AG04449 (cell line): Measurements from ENCODE around the gene MYOT.
"Not testable (repeated sequence)": the region's sequence is repeated elsewhere in the genome, so short reads cannot be mapped to it uniquely, and the experiment has no call there.

Experiments used
- CTCF ChIA-PET: fragments of 350-600 bp; formaldehyde crosslinking; extraction: SDS; loops from one replicate; lab custom pipeline; 2021; ENCODE audit warnings: antibody characterized with exemption; lab: Yijun Ruan, JAX
- POLR2A ChIA-PET: fragments of 400-600, 350-600 bp; formaldehyde crosslinking; extraction: SDS; loops from one replicate; lab custom pipeline; 2020; ENCODE audit warnings: antibody characterized with exemption, inconsistent platforms; lab: Yijun Ruan, JAX
- DNase-seq: peaks from one replicate; pipeline ENCODE4 v3.0.0-alpha.2; 2010; ENCODE audit warnings: low read depth, low spot score
- H3K4me3 ChIP-seq: 2 replicates; pipeline ENCODE4 v1.5.1; 2011; ENCODE audit warnings: low read depth, mild to moderate bottlenecking, control low read depth, low read length
- TF ChIP-seq, protein P1 (sequence below): IDR thresholded peaks from one replicate; pipeline ENCODE4 v1.5.1; 2011; ENCODE audit warnings: mild to moderate bottlenecking, moderate library complexity, low read length, control low read depth, inconsistent platforms; ENCODE audit not compliant: insufficient read depth; ENCODE audit errors: missing control alignments

The MYOT gene

DNA sequence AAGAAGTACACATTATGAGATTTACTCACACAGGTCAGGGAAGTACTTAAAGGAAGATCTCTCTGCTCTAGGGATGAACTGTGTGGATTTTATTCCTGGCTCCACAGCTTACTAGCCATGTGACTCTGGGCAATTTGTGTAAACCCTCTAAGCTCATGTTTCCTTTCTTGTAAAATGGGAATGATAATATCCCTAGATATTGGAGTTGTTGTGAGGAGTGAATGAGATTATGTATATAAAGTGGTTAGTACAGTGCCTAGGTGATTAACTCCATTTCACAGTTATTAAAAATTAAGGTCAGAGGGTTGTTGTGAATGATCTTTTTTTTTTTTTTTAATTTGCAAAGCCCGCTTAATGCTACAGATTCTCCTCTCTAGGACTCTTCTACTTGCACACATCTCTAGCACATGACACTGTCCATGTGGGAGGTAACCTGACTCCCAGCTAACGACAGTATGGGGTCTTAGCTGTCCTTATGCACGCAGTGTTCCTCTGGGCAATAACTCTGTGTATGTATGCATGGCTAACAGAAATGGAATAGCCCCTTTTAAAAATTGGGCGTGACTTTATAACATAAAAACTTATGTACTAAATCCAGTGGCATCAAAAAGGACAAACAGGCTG lies 23.9 kb upstream of the MYOT start:
- CTCF ChIA-PET, result interaction anchor here (1.0 kb wide), 1 partner anchor 9 kb away, joined by 3 read pairs; no protein-coding TSS in a partner anchor
- POLR2A ChIA-PET, result no interaction called here
- H3K4me3 ChIP-seq, result no peak overlapping the region
- no peak for DNase-seq
- TF ChIP-seq, protein P1, sequence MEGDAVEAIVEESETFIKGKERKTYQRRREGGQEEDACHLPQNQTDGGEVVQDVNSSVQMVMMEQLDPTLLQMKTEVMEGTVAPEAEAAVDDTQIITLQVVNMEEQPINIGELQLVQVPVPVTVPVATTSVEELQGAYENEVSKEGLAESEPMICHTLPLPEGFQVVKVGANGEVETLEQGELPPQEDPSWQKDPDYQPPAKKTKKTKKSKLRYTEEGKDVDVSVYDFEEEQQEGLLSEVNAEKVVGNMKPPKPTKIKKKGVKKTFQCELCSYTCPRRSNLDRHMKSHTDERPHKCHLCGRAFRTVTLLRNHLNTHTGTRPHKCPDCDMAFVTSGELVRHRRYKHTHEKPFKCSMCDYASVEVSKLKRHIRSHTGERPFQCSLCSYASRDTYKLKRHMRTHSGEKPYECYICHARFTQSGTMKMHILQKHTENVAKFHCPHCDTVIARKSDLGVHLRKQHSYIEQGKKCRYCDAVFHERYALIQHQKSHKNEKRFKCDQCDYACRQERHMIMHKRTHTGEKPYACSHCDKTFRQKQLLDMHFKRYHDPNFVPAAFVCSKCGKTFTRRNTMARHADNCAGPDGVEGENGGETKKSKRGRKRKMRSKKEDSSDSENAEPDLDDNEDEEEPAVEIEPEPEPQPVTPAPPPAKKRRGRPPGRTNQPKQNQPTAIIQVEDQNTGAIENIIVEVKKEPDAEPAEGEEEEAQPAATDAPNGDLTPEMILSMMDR, result no peak

DNA sequence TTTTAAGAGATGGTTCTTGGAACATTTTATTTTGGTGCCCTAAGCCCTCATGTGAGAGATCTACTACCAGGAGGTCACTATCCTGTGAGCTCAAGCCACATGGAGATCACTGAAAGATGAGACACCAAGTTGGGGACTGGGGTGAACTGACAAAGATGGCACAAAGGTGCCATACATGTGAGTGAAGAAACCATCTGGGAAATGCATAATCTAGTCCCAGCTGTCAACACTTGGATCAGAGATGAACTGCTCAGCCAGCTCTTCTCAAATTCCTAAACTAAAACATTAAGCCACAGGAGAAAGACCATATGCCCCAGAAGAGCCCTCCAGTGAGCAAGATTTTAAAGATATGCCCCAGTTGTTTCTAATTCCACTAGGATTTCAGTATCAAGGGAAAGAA lies 22.2 kb upstream of the MYOT start:
- POLR2A ChIA-PET, result no interaction called here
- CTCF ChIA-PET, result interaction anchor here (0.7 to 1.3 kb wide), 2 partner anchors 34 to 42 kb away, joined by 3 read pairs; no protein-coding TSS in a partner anchor

GRCh38 chr5:137847687-137848086 lies 20.0 kb upstream of the MYOT start:
- POLR2A ChIA-PET, result no interaction called here
- DNase-seq, result no peak
- CTCF ChIA-PET, result interaction anchor here (0.8 to 1.1 kb wide), 2 partner anchors 13 to 69 kb away, joined by 3 read pairs; no protein-coding TSS in a partner anchor
- no peak overlapping the region for H3K4me3 ChIP-seq
- TF ChIP-seq, protein P1, result no peak

More for the DNA sequence above, 22.2 kb upstream of the MYOT start:
- TF ChIP-seq, protein P1, result no peak
- no peak for DNase-seq
- no peak overlapping the region for H3K4me3 ChIP-seq

DNA sequence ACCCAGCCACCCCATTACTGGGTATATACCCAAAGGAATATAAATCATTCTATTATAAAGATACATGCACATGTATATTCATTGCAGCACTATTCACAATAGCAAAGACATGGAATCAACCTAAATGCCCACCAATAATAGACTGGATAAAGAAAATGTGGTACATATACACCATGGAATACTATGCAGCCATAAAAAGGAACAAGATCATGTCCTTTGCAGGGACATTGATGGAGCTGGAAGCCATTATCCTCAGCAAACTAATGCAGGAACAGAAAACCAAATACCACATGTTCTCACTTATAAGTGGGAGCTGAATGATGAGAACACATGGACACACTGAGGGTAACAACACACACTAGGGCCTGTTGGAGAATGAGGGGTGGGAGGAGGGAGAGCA lies 14.5 kb upstream of the MYOT start:
- H3K4me3 ChIP-seq, DNase-seq, POLR2A ChIA-PET: not testable (repeated sequence)
- CTCF ChIA-PET, result interaction anchor here (0.9 kb wide), 1 partner anchor 10 kb away, joined by 3 read pairs; no protein-coding TSS in a partner anchor

- H3K4me3 ChIP-seq, result no peak overlapping the region
- TF ChIP-seq, protein P1, result no peak
- CTCF ChIA-PET, result no interaction called here
Measured at GRCh38 chr5:137856201-137856600, 11.5 kb upstream of the MYOT start.

GRCh38 chr5:137856916-137857862 lies 10.5 kb upstream of the MYOT start:
- TF ChIP-seq, protein P1, result no peak
- POLR2A ChIA-PET, result no interaction called here
- DNase-seq, result no peak
- H3K4me3 ChIP-seq, result no peak overlapping the region
- CTCF ChIA-PET, result no interaction called here

More at GRCh38 chr5:137856201-137856600, 11.5 kb upstream of the MYOT start:
- POLR2A ChIA-PET, result no interaction called here
- DNase-seq, result no peak
